Left ventricle myocardium superior (tissue), 1 donor: Measurements from ENCODE around the gene PLEKHJ1. TPM values are rescaled to one million over a fixed set of nuclear protein-coding genes. Genes with fewer than 3 reads are reported as not detected.
A peak's percentile ranks its signal among the peaks of the same experiment; 100 is the strongest.
"Not testable (repeated sequence)": the region's sequence is repeated elsewhere in the genome, so short reads cannot be mapped to it uniquely, and the experiment has no call there.

Experiments
- ATAC-seq: fragments of 200-7000 bp; cut with Tn5 transposase; one replicate; pipeline ENCODE4 v1.9.1; 2020; ENCODE audit warnings: mild to moderate bottlenecking, moderate library complexity
- DNase-seq: peaks from one replicate; pipeline ENCODE4 v3.0.0-alpha.2; 2020
- intact Hi-C: fragments of 100-400 bp; cut with micrococcal nuclease; formaldehyde crosslinking; loops from one replicate; pipeline ENCODE4 v1.11.0; 2022
- total RNA-seq: library from RNA; stranded (reverse); fragmentation: NEBNext Ultra II Directional; extraction: Animal tissue kit (Norgen Biotek cat#: 25700); gene quantifications from one replicate; pipeline ENCODE4 v1.2.1, GENCODE V29; 2021
- donor health status: DM: no; HTN: yes; CAD: no; lungs with severe emphysema.

The PLEKHJ1 gene
- total RNA-seq, 1 donor from 2014 or later, result 60.7 TPM

DNA sequence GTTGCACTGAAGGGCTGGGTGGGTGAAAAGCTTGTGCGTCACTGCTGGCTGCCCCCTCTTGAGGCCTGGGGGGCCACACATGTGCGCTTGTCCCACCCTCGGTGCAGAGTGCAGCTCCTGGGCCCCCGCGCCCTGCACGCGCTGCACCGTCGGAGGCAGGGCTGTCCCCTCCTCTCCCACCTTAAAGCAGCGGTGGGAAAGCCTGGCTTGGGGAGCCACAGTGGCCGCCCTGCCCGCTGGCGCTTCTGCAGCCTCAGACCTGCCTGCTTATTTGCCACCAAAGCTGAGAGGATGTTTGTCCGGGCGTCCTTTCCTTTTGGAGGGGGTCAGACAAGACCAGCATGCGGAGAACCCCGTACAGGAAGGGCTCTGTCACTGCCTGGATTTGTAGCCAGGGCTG, 26.7 kb downstream of the PLEKHJ1 start:
- ATAC-seq, result no peak
- intact Hi-C loops, result no loop called here
- no peak for DNase-seq

- ATAC-seq (peak; percentile 42), DNase-seq (no peak)
- intact Hi-C loops, result no loop called here
Observed at GRCh38 chr19:2208975-2209374, 27.2 kb downstream of the PLEKHJ1 start.

DNA sequence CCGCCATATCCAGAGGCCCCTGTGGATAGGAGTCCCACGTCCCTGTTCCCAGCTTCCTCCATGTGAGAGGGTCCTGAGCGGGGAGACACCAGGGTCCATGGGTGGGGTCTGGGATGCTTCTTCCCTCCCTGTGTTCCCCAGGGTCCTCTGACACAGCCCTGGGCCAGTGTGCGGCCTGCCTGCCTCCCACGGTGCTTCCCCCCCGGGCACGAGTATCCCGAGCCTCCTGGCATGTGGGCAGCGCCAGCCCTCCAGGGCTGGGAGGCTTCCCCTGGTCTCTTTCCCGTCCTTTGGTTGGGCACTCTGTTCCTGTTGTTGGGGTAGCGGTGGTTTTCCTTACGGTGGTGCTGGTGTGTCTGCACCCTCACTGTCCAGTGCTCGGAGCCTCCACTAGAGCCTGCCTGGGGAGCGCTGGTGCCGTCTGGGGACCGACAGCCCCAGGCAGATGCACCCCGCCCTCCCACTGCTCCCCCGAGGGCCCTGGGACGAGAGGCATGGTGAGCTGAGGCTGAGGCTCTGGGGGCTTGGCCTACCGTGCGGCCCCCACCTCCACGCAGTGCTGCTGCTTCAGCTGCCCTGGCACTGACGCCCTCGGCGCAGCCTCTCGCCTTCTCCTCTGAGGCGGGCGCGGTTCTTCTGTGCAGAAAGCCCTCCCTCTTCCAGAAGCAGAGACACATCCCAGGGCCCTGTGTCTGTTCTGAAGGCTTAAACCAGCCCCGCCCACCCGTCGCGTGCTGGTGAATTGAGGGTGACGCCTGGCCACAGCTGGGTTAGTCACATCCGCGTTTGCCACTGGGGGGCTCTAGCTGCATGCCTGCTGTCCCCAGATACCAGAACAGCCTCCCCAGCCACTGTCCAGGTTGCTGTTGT, 27.9 kb downstream of the PLEKHJ1 start:
- ATAC-seq, result peak; percentile 78
- intact Hi-C loops, result no loop called here
- peak; percentile 84 for DNase-seq

GRCh38 chr19:2207008-2207407, 29.1 kb downstream of the PLEKHJ1 start:
- ATAC-seq (no peak), DNase-seq (no peak)
- intact Hi-C loops, result no loop called here

DNA sequence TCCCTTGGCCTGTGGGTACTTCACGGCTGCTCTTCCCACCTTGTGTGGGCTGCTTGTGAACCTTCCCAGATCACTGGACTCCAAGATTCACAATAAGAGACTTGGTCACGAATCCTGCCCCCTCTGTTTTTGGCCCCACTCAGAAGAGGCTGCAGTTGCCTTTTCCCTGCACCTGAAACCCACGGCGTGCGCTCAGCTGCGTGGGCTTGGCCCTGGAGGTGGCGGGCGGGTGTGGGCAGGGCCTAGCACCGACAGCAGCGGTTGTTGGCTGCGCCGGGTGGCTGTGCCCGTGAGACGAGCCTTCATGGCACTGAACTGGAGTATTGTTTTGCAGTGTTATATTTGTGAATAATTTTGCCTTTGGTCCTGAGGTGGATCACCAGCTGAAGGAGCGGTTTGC, 33.8 kb downstream of the PLEKHJ1 start:
- intact Hi-C loops, result no loop called here
- no peak for DNase-seq
- ATAC-seq, result no peak

DNA sequence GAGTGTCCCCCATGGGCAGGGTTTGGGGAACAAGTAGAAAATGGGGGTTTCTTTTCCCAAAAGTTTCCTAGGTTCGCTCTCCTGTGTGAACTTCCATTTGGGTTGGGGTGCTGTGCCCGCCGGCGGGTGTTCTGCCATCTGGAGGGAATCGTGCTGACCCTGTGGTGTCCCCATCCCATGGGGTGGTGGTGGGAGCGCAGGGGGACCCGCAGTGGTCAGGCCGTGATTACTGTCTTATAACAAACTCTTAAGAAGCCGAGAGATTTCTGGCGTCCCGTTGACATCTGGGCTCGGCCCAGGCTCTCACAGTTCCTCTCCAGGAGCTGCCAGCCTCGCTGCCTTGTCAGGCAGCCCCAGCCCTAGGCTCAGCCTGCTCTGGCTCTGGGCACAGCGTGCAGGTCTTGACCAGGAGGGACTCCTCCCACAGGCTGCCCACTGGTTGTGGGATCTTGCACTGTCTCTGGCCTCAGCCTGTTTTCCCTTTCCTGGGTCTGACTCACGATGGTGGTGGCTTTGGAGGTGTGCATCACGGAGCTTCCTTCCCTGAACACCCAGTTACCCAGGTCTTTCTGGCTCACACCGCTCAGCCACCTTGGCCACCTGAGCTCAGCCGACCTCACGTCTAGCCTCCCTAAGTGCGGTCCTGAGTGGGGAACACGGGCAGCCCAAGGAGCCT, 34.5 kb downstream of the PLEKHJ1 start:
- intact Hi-C loops, result no loop called here
- no peak for DNase-seq
- no peak for ATAC-seq

DNA sequence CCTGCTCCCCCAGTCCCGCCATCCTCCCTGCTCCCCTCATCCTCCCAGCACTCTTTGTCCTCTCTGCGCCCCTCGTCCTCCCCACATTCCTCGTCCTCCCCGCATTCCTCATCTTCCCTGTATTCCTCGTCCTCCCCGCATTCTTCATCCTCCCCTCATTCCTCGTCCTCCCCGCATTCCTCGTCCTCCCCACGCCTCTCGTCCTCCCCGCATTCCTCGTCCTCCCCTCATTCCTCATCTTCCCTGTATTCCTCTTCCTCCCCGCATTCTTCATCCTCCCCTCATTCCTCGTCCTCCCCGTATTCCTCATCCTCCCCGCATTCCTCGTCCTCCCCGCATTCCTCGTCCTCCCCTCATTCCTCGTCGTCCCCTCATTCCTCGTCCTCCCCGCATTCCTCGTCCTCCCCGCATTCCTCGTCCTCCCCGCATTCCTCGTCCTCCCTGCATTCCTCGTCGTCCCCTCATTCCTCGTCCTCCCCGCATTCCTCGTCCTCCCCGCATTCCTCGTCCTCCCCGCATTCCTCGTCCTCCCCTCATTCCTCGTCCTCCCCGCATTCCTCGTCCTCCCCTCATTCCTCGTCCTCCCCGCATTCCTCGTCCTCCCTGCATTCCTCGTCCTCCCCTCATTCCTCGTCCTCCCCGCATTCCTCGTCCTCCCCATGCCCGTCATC, 35.4 kb downstream of the PLEKHJ1 start:
- ATAC-seq, result not testable (repeated sequence)

DNA sequence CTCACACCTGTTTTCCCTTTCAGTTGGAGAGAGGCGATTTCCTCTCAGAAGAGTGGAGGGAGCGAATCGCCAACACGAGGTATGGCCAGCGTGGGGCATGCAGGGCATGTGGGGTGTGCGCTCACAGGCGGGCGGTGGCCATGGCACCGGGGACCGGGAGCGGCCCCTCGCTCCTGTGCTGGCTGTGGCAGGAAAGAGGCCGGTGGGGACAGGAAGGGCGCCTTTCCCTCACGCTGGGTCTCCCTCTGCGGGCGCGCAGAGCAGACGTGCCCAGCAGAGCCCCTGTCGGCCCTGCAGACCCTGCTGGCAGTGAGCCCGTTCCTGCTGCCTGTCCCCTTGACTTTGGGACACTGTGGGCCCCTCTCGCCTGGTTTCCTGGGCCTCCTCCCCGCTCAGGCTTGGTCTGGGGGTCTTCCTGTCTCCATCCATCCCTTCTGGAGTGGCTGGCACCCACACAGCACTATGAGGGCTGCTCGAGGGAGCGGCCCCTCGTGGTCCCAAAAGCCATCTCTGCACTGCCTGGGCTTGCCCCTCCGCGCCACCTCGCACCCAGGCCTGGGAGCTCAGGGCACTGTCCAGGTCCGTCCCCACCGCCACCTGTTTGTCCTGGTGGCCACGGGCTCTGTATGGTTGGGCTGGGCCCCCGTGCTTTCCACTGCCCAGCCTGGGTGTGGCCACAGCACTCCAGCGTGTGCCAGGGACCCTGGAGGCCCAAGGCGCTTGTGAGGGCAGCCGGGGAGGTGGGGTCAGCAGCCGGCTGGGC, 36.1 kb downstream of the PLEKHJ1 start:
- no peak for ATAC-seq
- intact Hi-C loops, result no loop called here
- no peak for DNase-seq

More for the DNA sequence above, 35.4 kb downstream of the PLEKHJ1 start:
- DNase-seq, intact Hi-C loops: not testable (repeated sequence)

- DNase-seq (no peak), ATAC-seq (peak; percentile 66)
- intact Hi-C loops, result no loop called here
Observed at GRCh38 chr19:2199215-2199614, 36.9 kb downstream of the PLEKHJ1 start.

DNA sequence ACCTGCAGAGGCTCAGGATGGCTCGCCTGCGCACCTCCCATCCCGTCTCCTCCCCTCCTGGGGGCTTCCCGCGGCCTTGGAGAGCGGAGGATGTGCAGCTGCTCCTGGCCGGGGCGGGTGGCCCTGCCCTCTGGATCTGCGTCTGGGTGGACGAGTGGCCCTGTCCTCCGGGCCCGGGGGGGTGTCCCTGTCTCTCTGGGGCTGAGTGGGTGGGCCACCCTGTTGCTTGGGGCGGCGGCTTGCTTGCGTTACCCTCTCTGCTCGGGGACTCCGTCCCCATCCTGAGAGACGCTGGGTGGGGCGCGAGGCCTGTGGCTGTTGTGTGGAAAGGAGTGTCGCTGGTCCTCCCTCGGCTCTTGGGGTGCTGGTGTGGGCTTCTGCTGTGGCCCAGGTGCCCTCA, 37.8 kb downstream of the PLEKHJ1 start:
- intact Hi-C loops, result no loop called here
- no peak for DNase-seq
- ATAC-seq, result no peak

DNA sequence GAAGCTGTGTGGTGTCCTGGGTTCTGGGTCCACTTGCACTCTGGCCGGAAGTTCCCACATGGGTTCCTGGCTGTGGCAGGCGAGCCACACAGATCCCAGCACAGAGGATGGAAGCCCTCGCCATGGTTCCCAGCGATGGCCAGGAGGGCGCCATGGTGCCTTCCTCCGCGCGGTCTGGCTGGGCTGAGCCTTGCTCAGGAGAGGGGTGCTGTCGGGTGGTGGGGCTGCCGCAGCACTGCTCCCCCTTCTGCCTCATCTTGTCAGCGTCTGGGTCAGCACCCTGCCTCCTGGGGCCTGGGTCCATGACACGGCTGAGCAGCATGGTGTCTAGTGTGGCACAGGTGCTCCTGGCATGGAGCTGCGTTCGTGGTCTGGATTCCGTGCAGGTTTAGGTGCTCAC, 38.9 kb downstream of the PLEKHJ1 start:
- DNase-seq (no peak), ATAC-seq (no peak)
- intact Hi-C loops, result no loop called here

DNA sequence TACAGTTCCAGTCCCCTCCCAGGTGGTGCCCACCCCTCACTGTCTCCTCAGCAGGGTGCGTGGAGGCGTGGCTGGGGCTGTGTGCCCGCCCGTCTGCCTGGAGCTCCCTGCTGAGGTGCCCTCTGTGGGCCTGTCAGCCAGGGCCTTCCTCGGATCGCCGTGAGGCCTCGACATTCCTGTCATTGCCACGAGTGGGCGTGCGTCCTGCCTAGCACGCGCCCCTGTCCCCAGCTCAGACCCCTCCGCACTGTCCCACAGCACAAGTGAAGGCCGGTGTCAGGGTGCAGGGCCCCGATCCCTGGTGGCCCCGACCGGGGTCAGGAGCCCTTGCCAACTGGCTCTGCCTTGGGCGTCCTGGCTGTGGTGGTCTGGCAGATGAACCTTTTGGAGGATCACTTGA, 40.2 kb downstream of the PLEKHJ1 start:
- intact Hi-C loops, result no loop called here

DNA sequence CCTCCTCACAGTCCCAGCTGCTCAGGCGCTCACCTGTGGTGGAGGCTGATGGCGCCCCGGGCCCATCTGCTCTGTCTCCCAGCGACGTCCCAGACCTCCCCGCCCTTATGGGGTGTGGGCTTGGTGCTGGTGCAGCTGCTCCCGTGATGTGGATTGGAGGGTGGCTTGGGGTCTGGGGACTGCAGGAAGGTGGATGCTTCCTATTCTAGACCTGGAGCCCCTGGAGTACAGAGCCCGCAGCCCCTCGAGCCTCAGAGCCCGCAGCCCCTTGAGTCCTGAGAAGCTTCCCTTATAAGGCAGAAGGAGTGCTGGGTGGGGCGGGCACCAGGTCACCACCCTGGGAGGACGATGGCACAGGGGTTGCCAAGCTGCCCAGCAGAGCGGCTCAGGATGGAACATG, 40.8 kb downstream of the PLEKHJ1 start:
- ATAC-seq, result no peak
- intact Hi-C loops, result no loop called here
- DNase-seq, result no peak

More for the DNA sequence above, 40.2 kb downstream of the PLEKHJ1 start:
- ATAC-seq (no peak), DNase-seq (no peak)

DNA sequence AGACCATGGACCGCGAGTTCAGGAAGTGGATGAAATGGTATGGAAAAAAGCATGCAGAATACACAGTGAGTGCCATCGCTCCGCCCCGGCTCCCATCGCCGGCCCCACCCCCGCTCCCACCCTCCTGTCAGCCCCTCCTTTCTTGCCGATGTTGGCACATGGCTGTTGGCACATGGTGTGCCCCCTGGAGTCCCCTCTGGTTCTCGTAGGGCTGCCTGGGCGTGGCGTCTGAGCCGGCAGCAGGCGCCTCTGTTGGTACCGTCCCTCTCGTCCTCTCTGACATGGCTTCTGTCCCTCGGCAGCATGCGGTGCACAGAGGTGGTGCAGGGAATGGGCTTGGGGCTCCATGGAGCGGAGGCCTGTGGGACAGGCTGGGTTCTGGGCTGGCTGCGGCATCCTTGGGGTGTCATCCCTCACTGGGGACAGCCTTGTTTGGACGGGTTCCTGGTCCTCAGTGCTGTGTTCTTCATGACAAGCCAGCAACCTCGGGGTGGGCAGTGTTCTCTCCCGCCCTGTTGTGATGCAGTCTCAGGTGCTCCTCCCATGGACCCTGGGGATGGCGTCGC, 41.5 kb downstream of the PLEKHJ1 start:
- ATAC-seq (peak; percentile 31), DNase-seq (no peak)
- intact Hi-C loops, result no loop called here

DNA sequence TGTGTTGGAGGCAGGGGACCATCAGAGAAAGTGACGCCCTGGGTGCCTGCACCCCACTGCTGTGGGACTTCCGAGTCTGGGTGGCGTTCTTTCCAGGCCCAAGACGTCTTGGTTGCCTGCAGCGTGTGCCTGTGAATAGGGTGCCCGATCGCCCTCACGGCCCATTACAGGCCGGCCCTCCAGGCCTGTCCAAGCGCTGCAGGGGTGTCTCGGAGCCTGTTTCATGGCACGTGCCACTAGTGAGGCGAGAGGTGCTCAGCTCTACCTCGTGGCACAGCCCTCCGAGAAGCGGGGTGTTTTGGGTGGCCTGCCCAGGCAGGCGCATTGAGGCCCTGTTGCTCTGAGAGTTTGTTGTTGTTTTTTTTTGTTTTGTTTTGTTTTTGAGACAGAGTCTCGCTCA, 42.3 kb downstream of the PLEKHJ1 start:
- intact Hi-C loops, result no loop called here
- ATAC-seq (no peak), DNase-seq (no peak)

- DNase-seq, result no peak
- no peak for ATAC-seq
- intact Hi-C loops, result no loop called here
Observed at GRCh38 chr19:2192862-2193261, 43.3 kb downstream of the PLEKHJ1 start.

- intact Hi-C loops, result no loop called here
- DNase-seq (no peak), ATAC-seq (no peak)
Observed at GRCh38 chr19:2191456-2192310, 44.4 kb downstream of the PLEKHJ1 start.

DNA sequence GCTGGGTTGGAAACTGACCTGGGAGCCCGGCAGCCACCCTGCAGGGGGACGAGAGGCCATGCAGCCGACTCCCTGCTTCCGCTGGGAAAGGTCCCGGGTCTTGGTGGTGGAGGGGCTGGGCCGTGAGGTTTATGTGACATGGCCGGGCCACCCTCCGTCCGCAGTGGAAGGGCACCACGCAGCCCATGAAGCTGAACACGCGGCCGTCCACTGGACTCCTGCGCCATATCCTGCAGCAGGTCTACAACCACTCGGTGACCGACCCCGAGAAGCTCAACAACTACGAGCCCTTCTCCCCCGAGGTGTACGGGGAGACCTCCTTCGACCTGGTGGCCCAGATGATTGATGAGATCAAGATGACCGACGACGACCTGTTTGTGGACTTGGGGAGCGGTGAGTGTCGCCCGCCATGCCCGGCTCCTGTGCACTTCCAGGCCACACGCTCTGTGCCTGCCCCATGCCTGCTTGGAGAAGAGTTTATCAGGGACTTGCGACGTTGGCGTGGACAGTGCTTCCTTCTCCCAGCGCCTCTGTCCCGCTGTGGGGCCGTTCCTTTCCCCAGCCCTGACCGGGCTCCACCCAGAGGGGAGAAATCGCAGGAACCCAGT, 45.2 kb downstream of the PLEKHJ1 start:
- no peak for DNase-seq
- ATAC-seq, result no peak
- intact Hi-C loops, result no loop called here
